AG04450 (cell line): ENCODE data around the gene VSIG10L2. TPM values are rescaled to one million over a fixed set of nuclear protein-coding genes. Genes with fewer than 3 reads are reported as not detected.

Source experiments
- CTCF ChIA-PET: fragments of 300-600, 350-600 bp; formaldehyde crosslinking; extraction: SDS; loops from one replicate; lab custom pipeline; 2022; ENCODE audit warnings: antibody characterized with exemption, inconsistent platforms; lab: Charles Lee
- POLR2A ChIA-PET: fragments of 350-600 bp; formaldehyde crosslinking; extraction: SDS; loops from one replicate; lab custom pipeline; 2021; ENCODE audit warnings: antibody characterized with exemption, inconsistent platforms; lab: Yijun Ruan, JAX
- DNase-seq: peaks from one replicate; pipeline ENCODE4 v3.0.0-alpha.2; 2011; ENCODE audit warnings: low read depth, low spot score
- H3K27ac ChIP-seq: one replicate; pipeline ENCODE4 v1.5.1; 2012; ENCODE audit warnings: low read depth, low read length, control low read depth
- H3K27me3 ChIP-seq: one replicate; pipeline ENCODE4 v1.6.0; 2012; ENCODE audit warnings: low read length; ENCODE audit not compliant: control insufficient read depth, insufficient read depth
- H3K4me3 ChIP-seq: 2 replicates; pipeline ENCODE4 v1.5.1; 2011; ENCODE audit warnings: mild to moderate bottlenecking, low read depth, low read length, control low read depth
- H3K9me3 ChIP-seq: 2 replicates; pipeline ENCODE4 v1.5.1; 2012; ENCODE audit warnings: low read length; ENCODE audit not compliant: control insufficient read depth, insufficient read depth
- CTCF ChIP-seq: IDR thresholded peaks from 2 replicates; pipeline ENCODE4 v1.5.1; 2011; ENCODE audit warnings: low read depth, low read length, control low read depth, inconsistent platforms
- polyA plus RNA-seq: library from polyadenylated mRNA; depleted of rRNA; stranded (reverse); fragments of >200 nt; gene quantifications from 2 replicates; pipeline ENCODE4 v1.2.3, GENCODE V29; 2011

The VSIG10L2 gene
- polyA plus RNA-seq, 1 experiment: not detected

- H3K27ac ChIP-seq: no peak overlapping the region
- H3K9me3 ChIP-seq: no peaks in the 10 kb centered on the region
- POLR2A ChIA-PET: no interaction called here
- CTCF ChIA-PET: no interaction called here
- TF ChIP-seq CTCF: no peak
- no peak overlapping the region for H3K4me3 ChIP-seq
- peaks cover 6% of the 10 kb centered on the region for H3K27me3 ChIP-seq
- no peak for DNase-seq
Observed at GRCh38 chr11:125975634-125976033, 29.8 kb downstream of the VSIG10L2 start.

GRCh38 chr11:125976156-125976555 is 30.3 kb downstream of the VSIG10L2 start:
- H3K27ac ChIP-seq: no peak overlapping the region
- no peak overlapping the region for H3K4me3 ChIP-seq
- no peak for DNase-seq
- no peaks in the 10 kb centered on the region for H3K9me3 ChIP-seq
- CTCF ChIA-PET: no interaction called here
- POLR2A ChIA-PET: no interaction called here
- TF ChIP-seq CTCF: no peak
- H3K27me3 ChIP-seq: peaks cover 6% of the 10 kb centered on the region

GRCh38 chr11:125977333-125977732 is 31.5 kb downstream of the VSIG10L2 start:
- CTCF ChIA-PET: interaction anchor here (1.2 kb wide), 1 partner anchor 54 kb away, joined by 3 read pairs; no protein-coding TSS in a partner anchor
- H3K4me3 ChIP-seq: no peak overlapping the region
- H3K27me3 ChIP-seq: peaks cover 6% of the 10 kb centered on the region
- POLR2A ChIA-PET: no interaction called here
- DNase-seq: no peak
- H3K9me3 ChIP-seq: no peaks in the 10 kb centered on the region
- no peak overlapping the region for H3K27ac ChIP-seq
- TF ChIP-seq CTCF: no peak

- Histone ChIP-seq H3K27me3 (peaks cover 4% of the 10 kb centered on the region), H3K27ac (no peak overlapping the region), H3K4me3 (no peak overlapping the region), H3K9me3 (no peaks in the 10 kb centered on the region)
- ChIA-PET POLR2A (no interaction called here), CTCF (no interaction called here)
- no peak for DNase-seq
- no peak for TF ChIP-seq CTCF
Observed at GRCh38 chr11:125978181-125978716, 32.4 kb downstream of the VSIG10L2 start.

- Histone ChIP-seq H3K4me3 (no peak overlapping the region), H3K27ac (no peak overlapping the region), H3K27me3 (peaks cover 4% of the 10 kb centered on the region), H3K9me3 (no peaks in the 10 kb centered on the region)
- no peak for TF ChIP-seq CTCF
- DNase-seq: no peak
- POLR2A ChIA-PET: no interaction called here
- CTCF ChIA-PET: no interaction called here
Observed at GRCh38 chr11:125978778-125979407, 33.0 kb downstream of the VSIG10L2 start.
